GM23248 (cell line): ENCODE data around the gene NBEA. TPM values are rescaled to one million over a fixed set of nuclear protein-coding genes. Genes with fewer than 3 reads are reported as not detected.

Experiments used
- DNase-seq: peaks from one replicate; pipeline ENCODE4 v3.0.0-alpha.2; 2015
- H2AFZ ChIP-seq: fragments of 200-600 bp; sonication (generic); 2 replicates; pipeline ENCODE4 v1.6.1; 2016; ENCODE audit warnings: antibody characterized with exemption
- H3F3A ChIP-seq: fragments of 200-600 bp; sonication (generic); 2 replicates; pipeline ENCODE4 v1.6.1; 2016; ENCODE audit warnings: mild to moderate bottlenecking, antibody characterized with exemption, mixed run types; ENCODE audit not compliant: insufficient read depth
- H3K27ac ChIP-seq: fragments of 200-600 bp; sonication (generic); 2 replicates; pipeline ENCODE4 v1.5.1; 2016; ENCODE audit warnings: mild to moderate bottlenecking
- H3K27me3 ChIP-seq: fragments of 200-600 bp; sonication (generic); replicated peaks from 2 replicates; pipeline ENCODE4 v1.6.1; 2016; ENCODE audit warnings: mild to moderate bottlenecking; ENCODE audit not compliant: insufficient read depth
- H3K36me3 ChIP-seq: fragments of 200-600 bp; sonication (generic); 2 replicates; pipeline ENCODE4 v1.6.1; 2016; ENCODE audit warnings: low read depth, mild to moderate bottlenecking
- H3K4me1 ChIP-seq: fragments of 200-600 bp; sonication (generic); 2 replicates; pipeline ENCODE4 v1.6.1; 2016; ENCODE audit warnings: mild to moderate bottlenecking; ENCODE audit not compliant: insufficient read depth
- H3K4me2 ChIP-seq: fragments of 200-600 bp; sonication (generic); one replicate; pipeline ENCODE4 v1.6.1; 2016; ENCODE audit warnings: mild to moderate bottlenecking; ENCODE audit not compliant: unreplicated experiment
- H3K4me3 ChIP-seq: fragments of 200-600 bp; sonication (generic); 2 replicates; pipeline ENCODE4 v1.5.1; 2016; ENCODE audit warnings: mild to moderate bottlenecking
- H3K79me2 ChIP-seq: fragments of 200-600 bp; sonication (generic); 2 replicates; pipeline ENCODE4 v1.6.1; 2016; ENCODE audit warnings: mild to moderate bottlenecking; ENCODE audit not compliant: insufficient read depth
- H3K9ac ChIP-seq: fragments of 200-600 bp; sonication (generic); 2 replicates; pipeline ENCODE4 v1.6.1; 2016; ENCODE audit warnings: mild to moderate bottlenecking
- H3K9me2 ChIP-seq: fragments of 200-600 bp; sonication (generic); 2 replicates; pipeline ENCODE4 v1.6.1; 2016; ENCODE audit warnings: mixed run types, mild to moderate bottlenecking, moderate library complexity; ENCODE audit not compliant: insufficient read depth
- H3K9me3 ChIP-seq: fragments of 200-600 bp; sonication (generic); one replicate; pipeline ENCODE4 v1.6.1; 2017; ENCODE audit warnings: low read depth
- H4K20me1 ChIP-seq: fragments of 200-600 bp; sonication (generic); 2 replicates; pipeline ENCODE4 v1.6.0; 2016; ENCODE audit not compliant: insufficient read depth
- EZH2 ChIP-seq: fragments of 200-600 bp; sonication (generic); IDR thresholded peaks from 2 replicates; pipeline ENCODE4 v1.6.1; 2018; ENCODE audit warnings: antibody characterized with exemption, mild to moderate bottlenecking; ENCODE audit not compliant: insufficient read depth, poor library complexity, severe bottlenecking
- EZH2phosphoT487 ChIP-seq: fragments of 200-600 bp; sonication (generic); IDR thresholded peaks from 2 replicates; pipeline ENCODE4 v1.6.1; 2018; ENCODE audit warnings: antibody characterized with exemption, moderate library complexity, mild to moderate bottlenecking, low read depth; ENCODE audit not compliant: insufficient read depth
- WGBS, 2 experiments: methylation state at CpG; one replicate each; pipeline ENCODE4 v1.1.6; 2015 to 2017; ENCODE audit warnings: low lambda C conversion rate in 2 of 2, low coverage in 1 of 2; ENCODE audit errors: missing lambda C conversion rate in 2 of 2; 5-methylcytosine and 5-hydroxymethylcytosine counted together
- in situ Hi-C: fragments of 300-500 bp; cut with MboI; formaldehyde crosslinking; loops from 2 replicates; pipeline ENCODE4 v1.15.0; 2020
- polyA plus RNA-seq: library from polyadenylated mRNA; unstranded; fragments of >200 nt; fragmentation: Nextera tagmentation; extraction: Ambion mirVana; gene quantifications from 2 replicates; pipeline ENCODE4 v1.2.1, GENCODE V29; 2016
- total RNA-seq: library from RNA; depleted of rRNA; stranded (reverse); fragments of >200 nt; shearing (Covaris generic); gene quantifications from 2 replicates; pipeline ENCODE4 v1.2.3, GENCODE V29; 2014

The NBEA gene
- total and polyA plus RNA-seq, 2 experiments from 2014 or later, result 1.9 to 3.7 TPM

DNA sequence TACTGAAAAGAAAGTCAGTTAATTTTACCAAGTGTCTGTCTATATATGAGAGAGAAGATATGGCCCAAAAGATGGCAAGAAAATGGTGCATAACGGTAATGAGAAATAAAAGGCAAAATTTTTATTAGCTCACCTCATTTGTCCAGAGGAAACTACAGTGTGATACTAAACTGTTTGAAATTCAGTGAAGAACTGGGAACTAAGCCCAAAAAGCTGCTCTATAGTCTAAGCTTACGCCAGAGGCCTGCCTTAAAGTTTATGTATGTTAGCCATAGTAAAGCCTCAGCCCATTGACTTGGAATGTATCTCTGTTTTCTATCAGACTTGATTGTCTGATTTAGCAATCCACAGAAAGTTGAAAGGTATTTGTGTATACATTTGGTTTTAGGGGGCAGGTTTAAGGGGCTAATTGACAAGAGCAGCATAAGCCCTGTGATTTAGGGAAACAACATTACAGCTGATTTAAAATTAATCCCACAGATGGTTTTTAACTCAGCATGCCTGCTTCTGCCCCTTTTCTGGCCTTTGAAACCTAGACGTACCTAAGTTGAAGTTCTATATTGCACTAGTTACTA is 625.4 kb downstream of the NBEA start:
- H3F3A ChIP-seq, result no peaks in the 10 kb centered on the region
- H3K4me3 ChIP-seq, result no peak overlapping the region
- H3K4me2 ChIP-seq, result no peak overlapping the region
- WGBS, 2 experiments, result 82 to 86% methylated on average over 3 of the region's 3 CpGs
- no peaks in the 10 kb centered on the region for H3K9me3 ChIP-seq
- in situ Hi-C loops, result no loop called here
- DNase-seq, result no peak
- no peaks in the 10 kb centered on the region for H4K20me1 ChIP-seq
- no peak overlapping the region for H2AFZ ChIP-seq
- no peak overlapping the region for H3K9ac ChIP-seq
- H3K36me3 ChIP-seq, result no peaks in the 10 kb centered on the region
- no peaks in the 10 kb centered on the region for H3K79me2 ChIP-seq
- no peak overlapping the region for H3K27ac ChIP-seq
- no peaks in the 10 kb centered on the region for H3K4me1 ChIP-seq
- H3K9me2 ChIP-seq, result no peaks in the 10 kb centered on the region
- TF ChIP-seq EZH2phosphoT487 (no peak), EZH2 (no peak)
- H3K27me3 ChIP-seq, result no peaks in the 10 kb centered on the region

DNA sequence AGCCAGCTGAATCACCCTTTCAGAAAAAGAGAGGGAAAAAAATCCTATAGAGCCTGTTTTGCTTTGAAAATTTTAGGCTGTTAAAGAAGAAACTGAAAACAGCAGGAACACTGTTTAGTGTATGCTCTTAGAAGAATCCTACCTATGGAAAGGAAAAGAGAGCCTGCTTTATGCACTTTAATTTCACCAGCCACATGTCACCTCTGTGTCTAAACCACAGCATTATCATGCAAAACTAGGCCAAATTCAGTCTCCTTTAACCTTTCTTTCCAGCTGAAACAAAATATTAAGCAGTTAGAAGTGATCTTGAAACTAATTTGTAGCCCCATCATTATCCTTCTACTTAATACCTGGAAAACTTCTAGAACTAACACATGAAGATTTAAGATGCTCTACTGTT is 631.6 kb downstream of the NBEA start:
- TF ChIP-seq EZH2 (no peak), EZH2phosphoT487 (no peak)
- no peak overlapping the region for H2AFZ ChIP-seq
- no peak for DNase-seq
- H3K9me2 ChIP-seq, result no peaks in the 10 kb centered on the region
- H3K27me3 ChIP-seq, result no peaks in the 10 kb centered on the region
- no peaks in the 10 kb centered on the region for H4K20me1 ChIP-seq
- H3K4me2 ChIP-seq, result no peak overlapping the region
- in situ Hi-C loops, result no loop called here
- no peaks in the 10 kb centered on the region for H3K36me3 ChIP-seq
- no peaks in the 10 kb centered on the region for H3F3A ChIP-seq
- no peaks in the 10 kb centered on the region for H3K79me2 ChIP-seq
- no peaks in the 10 kb centered on the region for H3K4me1 ChIP-seq
- H3K9me3 ChIP-seq, result no peaks in the 10 kb centered on the region
- no peak overlapping the region for H3K9ac ChIP-seq
- H3K4me3 ChIP-seq, result no peak overlapping the region
- no peak overlapping the region for H3K27ac ChIP-seq

DNA sequence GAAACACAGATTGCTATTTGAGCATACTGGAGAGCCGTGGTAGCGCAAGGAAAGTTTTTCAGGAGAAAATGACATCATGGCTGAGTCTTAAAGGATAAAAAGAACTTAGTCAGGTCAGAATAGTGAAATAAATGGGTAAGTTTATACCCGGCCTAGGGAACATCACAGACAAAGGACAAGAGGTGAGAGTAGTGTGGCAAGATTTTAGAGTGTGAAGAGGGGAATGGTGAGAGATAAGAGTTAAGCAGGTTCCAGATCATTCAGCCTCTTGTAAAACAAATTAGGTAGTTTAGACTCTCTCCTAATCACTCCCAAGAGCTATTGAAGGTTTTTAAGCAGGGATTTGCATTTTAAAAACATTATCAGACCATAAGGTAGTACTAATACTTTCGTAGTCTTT is 650.4 kb downstream of the NBEA start:
- Histone ChIP-seq H3K27ac (no peak overlapping the region), H3K79me2 (no peaks in the 10 kb centered on the region), H3K27me3 (no peaks in the 10 kb centered on the region), H4K20me1 (no peaks in the 10 kb centered on the region), H2AFZ (no peak overlapping the region), H3K9ac (no peak overlapping the region), H3K9me2 (no peaks in the 10 kb centered on the region), H3K4me2 (no peak overlapping the region), H3K4me1 (no peaks in the 10 kb centered on the region), H3K9me3 (no peaks in the 10 kb centered on the region), H3F3A (no peaks in the 10 kb centered on the region), H3K36me3 (no peaks in the 10 kb centered on the region), H3K4me3 (no peak overlapping the region)
- no peak for DNase-seq
- WGBS, 2 experiments, result 85 to 91% methylated on average over 4 of the region's 4 CpGs
- in situ Hi-C loops, result no loop called here
- TF ChIP-seq EZH2phosphoT487 (no peak), EZH2 (no peak)

DNA sequence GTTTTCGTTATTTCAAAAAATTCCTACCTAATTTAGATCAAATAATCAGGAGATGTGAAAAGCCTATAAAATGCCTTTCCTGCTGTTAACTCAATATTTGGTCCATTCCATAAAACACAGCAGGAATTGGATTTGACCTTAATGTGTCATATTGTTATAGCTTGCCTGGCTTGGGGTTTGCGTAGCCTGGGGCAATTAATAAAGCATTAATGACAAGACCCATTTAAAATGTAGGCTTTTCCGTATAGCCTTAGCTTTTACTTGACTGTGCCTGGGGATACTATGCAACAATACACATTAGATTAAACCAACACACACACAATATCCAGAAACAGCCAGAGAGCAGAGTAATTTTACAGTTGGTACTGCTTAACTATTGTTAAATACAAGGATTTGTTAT is 651.6 kb downstream of the NBEA start:
- Histone ChIP-seq H3K4me2 (no peak overlapping the region), H3K4me1 (0 out of 2 replicates have a peak, but pooled peaks cover 5% of the 10 kb centered on the region), H2AFZ (no peak overlapping the region), H4K20me1 (no peaks in the 10 kb centered on the region), H3K27me3 (no peaks in the 10 kb centered on the region), H3K9me3 (no peaks in the 10 kb centered on the region), H3F3A (no peaks in the 10 kb centered on the region), H3K27ac (no peak overlapping the region), H3K4me3 (no peak overlapping the region), H3K9me2 (no peaks in the 10 kb centered on the region), H3K36me3 (no peaks in the 10 kb centered on the region), H3K79me2 (no peaks in the 10 kb centered on the region), H3K9ac (no peak overlapping the region)
- no peak for TF ChIP-seq EZH2
- TF ChIP-seq EZH2phosphoT487, result no peak
- in situ Hi-C loops, result no loop called here
- 94 to 96% methylated on average over 3 of the region's 3 CpGs for WGBS, 2 experiments
- DNase-seq, result no peak

DNA sequence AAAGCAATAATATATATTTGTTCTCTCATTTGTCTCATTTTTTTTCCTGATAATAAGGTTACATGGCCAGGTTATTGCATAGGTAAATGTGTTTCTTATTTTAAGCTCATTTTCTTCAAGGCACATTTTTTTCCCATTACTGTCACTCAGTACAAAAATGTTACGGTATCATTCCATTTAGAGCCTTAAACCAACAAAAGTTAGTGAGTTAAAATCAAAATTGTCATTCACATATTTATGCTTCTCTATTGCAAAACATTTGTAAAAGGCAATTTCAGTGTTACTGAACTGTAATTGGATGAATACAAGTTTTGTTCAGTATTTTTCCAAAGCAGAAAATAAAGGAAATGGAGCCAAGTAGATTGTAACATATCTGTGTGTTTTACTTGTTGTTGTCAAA is 652.0 kb downstream of the NBEA start:
- Histone ChIP-seq H3K4me1 (0 out of 2 replicates have a peak, but pooled peaks cover 9% of the 10 kb centered on the region), H4K20me1 (no peaks in the 10 kb centered on the region), H3K9me3 (no peaks in the 10 kb centered on the region), H3K27ac (no peak overlapping the region), H2AFZ (no peak overlapping the region), H3K9ac (no peak overlapping the region), H3K79me2 (no peaks in the 10 kb centered on the region), H3F3A (no peaks in the 10 kb centered on the region), H3K36me3 (no peaks in the 10 kb centered on the region), H3K4me2 (no peak overlapping the region), H3K4me3 (no peak overlapping the region), H3K9me2 (no peaks in the 10 kb centered on the region), H3K27me3 (no peaks in the 10 kb centered on the region)
- DNase-seq, result no peak
- 95 to 98% methylated on average over 1 of the region's 1 CpG for WGBS, 2 experiments
- no peak for TF ChIP-seq EZH2phosphoT487
- TF ChIP-seq EZH2, result no peak
- in situ Hi-C loops, result no loop called here
